GM18873 (cell line): Measurements from ENCODE around the gene DMD.
"Not testable (repeated sequence)": the region's sequence is repeated elsewhere in the genome, so short reads cannot be mapped to it uniquely, and the experiment has no call there.

Experiments used
- ATAC-seq: cut with Tn5 transposase; IDR thresholded peaks from one replicate; pipeline ENCODE4 v1.9.1; 2021; ENCODE audit warnings: mild to moderate bottlenecking, moderate library complexity, moderate number of reproducible peaks; ENCODE audit not compliant: unreplicated experiment, low FRiP score

Gene DMD

GRCh38 chrX:32370456-32371205 is 840.7 kb downstream of the DMD start:
- ATAC-seq = no peak

GRCh38 chrX:32293962-32294700 is 917.2 kb downstream of the DMD start:
- no peak for ATAC-seq

- no peak for ATAC-seq
Observed at GRCh38 chrX:32289356-32289755, 922.0 kb downstream of the DMD start.

- no peak for ATAC-seq
Observed at GRCh38 chrX:32281853-32282252, 929.5 kb downstream of the DMD start.

GRCh38 chrX:32280921-32281320 is 930.4 kb downstream of the DMD start:
- ATAC-seq = no peak

- ATAC-seq = no peak
Observed at GRCh38 chrX:32280489-32280888, 930.9 kb downstream of the DMD start.

GRCh38 chrX:32276153-32276552 is 935.2 kb downstream of the DMD start:
- ATAC-seq = no peak

- no peak for ATAC-seq
Observed at GRCh38 chrX:32269866-32270265, 941.5 kb downstream of the DMD start.

GRCh38 chrX:32268207-32268606 is 943.1 kb downstream of the DMD start:
- ATAC-seq = no peak

- ATAC-seq = no peak
Observed at GRCh38 chrX:32267796-32268195, 943.6 kb downstream of the DMD start.

- not testable (repeated sequence) for ATAC-seq
Observed at GRCh38 chrX:32246675-32247074, 964.7 kb downstream of the DMD start.

GRCh38 chrX:32195611-32196010 is 1015.7 kb downstream of the DMD start:
- no peak for ATAC-seq

GRCh38 chrX:32191316-32191715 is 1020.0 kb downstream of the DMD start:
- ATAC-seq = no peak

GRCh38 chrX:32185160-32185559 is 1026.2 kb downstream of the DMD start:
- no peak for ATAC-seq

GRCh38 chrX:32183066-32183465 is 1028.3 kb downstream of the DMD start:
- ATAC-seq = no peak

- no peak for ATAC-seq
Observed at GRCh38 chrX:32176510-32176909, 1034.8 kb downstream of the DMD start.

- no peak for ATAC-seq
Observed at GRCh38 chrX:32170481-32170880, 1040.9 kb downstream of the DMD start.

GRCh38 chrX:32155044-32155638 is 1056.2 kb downstream of the DMD start:
- ATAC-seq = no peak

- no peak for ATAC-seq
Observed at GRCh38 chrX:32153585-32153984, 1057.8 kb downstream of the DMD start.

- no peak for ATAC-seq
Observed at GRCh38 chrX:32150141-32150540, 1061.2 kb downstream of the DMD start.

GRCh38 chrX:32141841-32142240 is 1069.5 kb downstream of the DMD start:
- no peak for ATAC-seq

- no peak for ATAC-seq
Observed at GRCh38 chrX:32139476-32139875, 1071.9 kb downstream of the DMD start.
